ENCODE measurements around the gene MYO5A.
"Not testable (repeated sequence)": the region's sequence is repeated elsewhere in the genome, so short reads cannot be mapped to it uniquely, and the experiment has no call there.

Gene MYO5A

DNA sequence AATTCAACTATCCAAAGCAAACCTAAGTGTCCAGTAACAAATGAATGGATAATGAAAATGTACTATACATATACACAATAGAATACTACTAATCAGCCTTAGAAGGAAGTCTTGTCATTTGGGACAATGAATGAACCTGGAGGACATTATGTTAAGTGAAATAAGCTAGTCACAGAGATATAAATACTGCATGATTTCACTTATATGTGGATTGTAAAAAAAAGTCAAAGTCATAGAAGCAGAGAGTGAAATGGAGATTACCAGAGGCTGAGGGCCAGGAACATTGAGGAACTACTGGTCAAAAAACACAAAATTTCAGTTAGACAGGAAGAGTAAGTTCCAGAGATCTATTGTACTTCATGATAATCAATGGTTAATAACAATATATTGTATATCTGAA, 33.6 kb downstream of the MYO5A start:
- no peak for DNase-seq (ENCODE audit: low read depth)
- TF ChIP-seq, protein P1, sequence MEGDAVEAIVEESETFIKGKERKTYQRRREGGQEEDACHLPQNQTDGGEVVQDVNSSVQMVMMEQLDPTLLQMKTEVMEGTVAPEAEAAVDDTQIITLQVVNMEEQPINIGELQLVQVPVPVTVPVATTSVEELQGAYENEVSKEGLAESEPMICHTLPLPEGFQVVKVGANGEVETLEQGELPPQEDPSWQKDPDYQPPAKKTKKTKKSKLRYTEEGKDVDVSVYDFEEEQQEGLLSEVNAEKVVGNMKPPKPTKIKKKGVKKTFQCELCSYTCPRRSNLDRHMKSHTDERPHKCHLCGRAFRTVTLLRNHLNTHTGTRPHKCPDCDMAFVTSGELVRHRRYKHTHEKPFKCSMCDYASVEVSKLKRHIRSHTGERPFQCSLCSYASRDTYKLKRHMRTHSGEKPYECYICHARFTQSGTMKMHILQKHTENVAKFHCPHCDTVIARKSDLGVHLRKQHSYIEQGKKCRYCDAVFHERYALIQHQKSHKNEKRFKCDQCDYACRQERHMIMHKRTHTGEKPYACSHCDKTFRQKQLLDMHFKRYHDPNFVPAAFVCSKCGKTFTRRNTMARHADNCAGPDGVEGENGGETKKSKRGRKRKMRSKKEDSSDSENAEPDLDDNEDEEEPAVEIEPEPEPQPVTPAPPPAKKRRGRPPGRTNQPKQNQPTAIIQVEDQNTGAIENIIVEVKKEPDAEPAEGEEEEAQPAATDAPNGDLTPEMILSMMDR (conservative IDR thresholded peaks at IDR 0.05; ENCODE audit: control insufficient read depth, insufficient read depth, low read depth, low read length) = no peak
- H3K4me3 ChIP-seq (ENCODE audit: control insufficient read depth, low read depth, low read length) = no peak overlapping the region

DNA sequence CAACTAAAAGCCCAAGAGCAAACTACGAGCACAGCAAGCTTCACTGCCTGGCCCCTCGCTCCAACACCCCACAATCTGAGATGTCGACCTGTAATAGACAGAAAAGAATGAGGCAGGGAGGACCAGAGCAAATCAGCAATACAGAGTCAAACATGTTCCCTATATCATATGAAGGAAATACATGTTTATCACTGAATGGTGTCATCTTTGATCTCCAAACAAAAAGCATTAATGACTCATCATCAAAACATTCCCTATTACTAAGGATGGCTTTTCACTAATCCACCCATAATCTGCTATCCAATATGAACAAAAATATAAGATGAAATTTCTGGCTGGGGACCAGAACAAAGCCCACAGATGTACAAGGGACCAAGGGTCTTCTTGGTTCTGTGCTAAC, 34.7 kb downstream of the MYO5A start:
- TF ChIP-seq, protein P1 (conservative IDR thresholded peaks at IDR 0.05; ENCODE audit: control insufficient read depth, insufficient read depth, low read depth, low read length) = no peak

DNA sequence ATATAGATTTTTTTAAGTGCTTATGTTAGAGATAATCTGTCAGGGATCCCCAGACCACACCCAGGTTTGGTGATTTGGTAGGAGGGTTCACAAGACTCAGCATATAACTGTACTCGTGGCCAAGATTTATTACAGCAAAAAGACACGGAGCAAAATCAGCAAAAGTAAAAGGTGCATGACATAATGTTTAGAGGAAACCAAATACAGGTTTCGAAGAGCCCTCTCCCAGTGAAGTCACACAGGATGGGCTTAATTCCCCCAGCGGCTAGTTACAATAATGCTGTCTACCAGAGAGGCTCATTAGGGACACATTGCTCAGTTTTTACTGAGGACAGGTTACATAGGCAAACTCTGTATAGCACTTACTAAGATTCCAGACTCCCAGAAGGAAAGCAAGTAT, 36.5 kb downstream of the MYO5A start:
- no peak overlapping the region for H3K4me3 ChIP-seq (ENCODE audit: control insufficient read depth, low read depth, low read length)
- TF ChIP-seq, protein P1 (conservative IDR thresholded peaks at IDR 0.05; ENCODE audit: control insufficient read depth, insufficient read depth, low read depth, low read length) = no peak
- no peak for DNase-seq (ENCODE audit: low read depth)

More for the DNA sequence above, 34.7 kb downstream of the MYO5A start:
- no peak overlapping the region for H3K4me3 ChIP-seq (ENCODE audit: control insufficient read depth, low read depth, low read length)
- peak; percentile 42 for DNase-seq (ENCODE audit: low read depth)

DNA sequence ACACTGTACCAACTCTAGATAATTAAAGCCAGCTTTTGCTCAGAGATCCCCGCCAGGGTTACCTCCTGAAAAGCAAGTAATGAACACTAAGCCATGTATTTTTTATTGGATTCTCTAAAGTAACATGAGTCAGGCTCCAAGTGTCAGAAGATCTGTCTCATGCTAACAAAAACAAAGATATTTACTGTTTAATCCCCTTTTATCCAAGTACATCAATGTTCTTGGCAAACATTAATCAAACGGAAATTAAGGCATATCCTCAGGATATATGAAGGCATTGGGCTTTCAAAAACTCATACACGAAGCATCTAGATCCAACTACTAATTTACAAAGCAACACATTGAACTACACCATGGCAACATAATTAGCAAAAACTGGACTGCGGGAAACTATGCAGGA, 37.2 kb downstream of the MYO5A start:
- H3K4me3 ChIP-seq (ENCODE audit: control insufficient read depth, low read depth, low read length) = no peak overlapping the region
- peak; percentile 76 for DNase-seq (ENCODE audit: low read depth)
- TF ChIP-seq, protein P1 (conservative IDR thresholded peaks at IDR 0.05; ENCODE audit: control insufficient read depth, insufficient read depth, low read depth, low read length) = no peak

DNA sequence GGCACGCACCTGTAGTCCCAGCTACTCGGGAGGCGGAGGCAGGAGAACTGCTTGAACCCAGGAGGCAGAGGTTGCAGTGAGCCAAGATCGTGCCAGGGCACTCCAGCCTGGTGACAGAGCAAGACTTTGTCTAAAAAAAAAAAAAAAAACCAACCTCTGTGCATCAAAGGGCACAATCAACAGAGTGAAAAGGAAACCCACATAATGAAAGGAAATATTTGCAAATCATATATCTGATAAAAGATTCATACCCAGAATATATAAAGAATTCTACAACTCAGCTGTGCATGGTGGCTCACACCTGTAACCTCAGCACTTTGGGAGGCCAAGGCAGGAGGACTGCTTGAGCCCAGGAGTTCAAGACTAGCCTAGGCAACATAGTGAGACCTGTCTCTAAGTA, 39.2 kb downstream of the MYO5A start:
- H3K4me3 ChIP-seq (ENCODE audit: control insufficient read depth, low read depth, low read length); DNase-seq (ENCODE audit: low read depth): not testable (repeated sequence)

DNA sequence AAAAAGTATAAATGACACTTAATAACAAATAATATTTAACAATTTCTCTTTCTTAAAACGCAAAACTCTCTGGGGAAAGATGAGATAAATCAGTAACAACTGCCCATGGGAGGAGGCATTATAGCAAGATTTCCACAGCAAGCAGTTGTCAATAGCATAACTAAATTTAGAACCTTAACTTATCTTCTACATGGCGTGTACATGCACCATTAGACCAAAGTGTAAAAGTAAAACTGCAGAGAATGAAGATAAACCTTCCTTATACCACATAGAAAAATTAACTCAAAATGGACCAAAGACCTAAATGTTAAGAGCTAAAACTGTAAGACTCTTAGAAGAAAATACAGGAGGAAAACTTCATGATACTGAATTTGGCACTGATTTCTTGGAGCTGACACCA, 39.9 kb downstream of the MYO5A start:
- no peak overlapping the region for H3K4me3 ChIP-seq (ENCODE audit: control insufficient read depth, low read depth, low read length)
- TF ChIP-seq, protein P1 (conservative IDR thresholded peaks at IDR 0.05; ENCODE audit: control insufficient read depth, insufficient read depth, low read depth, low read length) = no peak
- DNase-seq (ENCODE audit: low read depth) = no peak

DNA sequence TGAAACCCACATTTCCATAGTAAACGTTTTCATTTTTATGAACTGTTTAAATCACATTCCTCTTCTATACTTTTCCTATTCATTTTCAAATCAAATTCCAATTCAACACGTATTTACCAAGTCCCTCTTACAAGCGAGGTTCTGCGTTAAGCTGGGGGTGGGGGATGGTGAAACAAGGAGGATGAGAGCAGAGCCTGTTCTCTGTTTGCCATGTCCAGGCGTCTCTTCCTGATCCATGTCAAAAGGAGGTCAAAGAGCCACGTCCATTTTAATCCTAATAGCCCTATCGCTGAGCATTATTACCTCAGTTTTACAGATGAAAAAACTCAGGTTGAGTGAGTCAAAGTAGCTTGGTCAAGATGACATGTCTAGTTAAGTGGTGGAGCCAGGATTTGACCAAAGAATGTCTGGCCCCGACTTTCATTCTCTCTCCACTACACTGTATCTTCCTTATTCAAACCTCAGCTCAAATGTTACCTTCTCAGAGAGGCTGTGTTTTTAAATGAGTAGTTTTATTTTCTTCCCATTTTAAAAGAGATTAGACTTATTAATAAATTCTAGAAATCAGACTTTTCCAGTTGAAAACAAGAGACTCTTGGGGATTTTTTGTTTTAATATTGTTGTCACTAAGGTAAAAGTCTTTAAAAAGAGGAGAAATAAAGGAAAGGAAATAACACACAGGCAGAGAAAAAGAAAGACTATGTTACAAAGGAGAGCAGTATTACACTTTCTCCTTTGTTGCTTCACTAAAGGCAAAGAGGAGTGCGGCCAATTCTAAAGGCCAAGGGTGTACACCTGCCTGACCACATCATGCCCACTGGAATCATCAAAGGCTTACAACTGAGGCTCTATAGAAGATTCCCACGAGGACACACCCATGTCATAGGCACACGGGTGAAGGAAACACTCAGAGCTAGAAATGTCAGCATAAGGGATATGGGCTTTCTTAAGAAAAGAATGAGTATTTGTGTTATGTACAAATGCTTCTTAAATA, 42.4 kb downstream of the MYO5A start:
- no peak for DNase-seq (ENCODE audit: low read depth)
- TF ChIP-seq, protein P1 (conservative IDR thresholded peaks at IDR 0.05; ENCODE audit: control insufficient read depth, insufficient read depth, low read depth, low read length) = no peak
- H3K4me3 ChIP-seq (ENCODE audit: control insufficient read depth, low read depth, low read length) = no peak overlapping the region
